ENCODE measurements around the gene TAF5L. TPM values are rescaled to one million over a fixed set of nuclear protein-coding genes. Genes with fewer than 3 reads are reported as not detected.
A peak's percentile ranks its signal among the peaks of the same experiment; 100 is the strongest.
"Not testable (repeated sequence)": the region's sequence is repeated elsewhere in the genome, so short reads cannot be mapped to it uniquely, and the experiment has no call there.

TAF5L gene
- polyA plus RNA-seq, 2 of the 4 experiments (the other 2 are of a cell fraction), result 17.4 to 25.0 TPM

GRCh38 chr1:229623838-229624237, 2.1 kb downstream of the TAF5L start:
- POLR2A ChIA-PET, result interaction anchor here (1.9 kb wide), 1 partner anchor 65 kb away, joined by 8 read pairs; the partner anchor contains the start of gene ABCB10
- 85% methylated on average over 1 of the region's 1 CpG for WGBS (ENCODE audit: missing lambda C conversion rate)
- no peak for FAIRE-seq

GRCh38 chr1:229623225-229623624, 2.7 kb downstream of the TAF5L start:
- ATAC-seq (no peak), FAIRE-seq (no peak), DNase-seq (ENCODE audit: low read depth in 1 of 2, low spot score in 1 of 2) (no peak)
- no peaks in the 10 kb centered on the region for H3K9me3 ChIP-seq
- TF ChIP-seq CHD2 (IDR thresholded peaks at IDR 0.05; ENCODE audit: low read length, partially characterized antibody) (no peak), RNF2 (IDR thresholded peaks at IDR 0.05; ENCODE audit: borderline replicate concordance, low read depth) (no peak), CTCF (IDR thresholded peaks at IDR 0.05) (no peak), POLR2A (IDR thresholded peaks at IDR 0.05; ENCODE audit: low read length) (no peak), RARB (CRISPR knock-in tag; IDR thresholded peaks at IDR 0.05) (no peak)
- peaks cover 26% of the 10 kb centered on the region for H3K4me1 ChIP-seq
- no peak overlapping the region for H3K27ac ChIP-seq
- no peak overlapping the region for H3K4me3 ChIP-seq
- no peak overlapping the region for H3K4me2 ChIP-seq
- POLR2A ChIA-PET, result interaction anchor here (1.9 kb wide), 1 partner anchor 64 kb away, joined by 8 read pairs; the partner anchor contains the start of gene ABCB10
- 76% methylated on average over 5 of the region's 5 CpGs for WGBS (ENCODE audit: missing lambda C conversion rate)
- CTCF ChIA-PET, result interaction anchor here (1.2 to 2.5 kb wide), 3 partner anchors 12 to 65 kb away, joined by 3 to 13 read pairs (median 7); partner anchors contain the start of gene ABCB10

More at GRCh38 chr1:229623838-229624237, 2.1 kb downstream of the TAF5L start:
- Histone ChIP-seq H3K27ac (no peak overlapping the region), H3K4me1 (peaks cover 26% of the 10 kb centered on the region), H3K4me3 (no peak overlapping the region), H3K9me3 (no peaks in the 10 kb centered on the region), H3K4me2 (peak overlapping the region; percentile 80)
- TF ChIP-seq ELK1 (IDR thresholded peaks at IDR 0.05; ENCODE audit: low read depth, low read length) (no peak), JUNB (IDR thresholded peaks at IDR 0.05) (no peak)
- ATAC-seq (no peak), DNase-seq (ENCODE audit: low read depth in 1 of 2, low spot score in 1 of 2) (no peak)
- CTCF ChIA-PET, result interaction anchor here (1.2 to 2.5 kb wide), 5 partner anchors 11 to 68 kb away, joined by 3 to 13 read pairs (median 3); partner anchors contain the start of gene ABCB10

GRCh38 chr1:229622641-229623120, 3.2 kb downstream of the TAF5L start:
- H3K4me2 ChIP-seq; H3K4me3 ChIP-seq; FAIRE-seq; ATAC-seq; DNase-seq (ENCODE audit: low read depth in 1 of 2, low spot score in 1 of 2); H3K27ac ChIP-seq; POLR2A ChIA-PET; H3K9me3 ChIP-seq: not testable (repeated sequence)
- 89% methylated on average over 10 of the region's 10 CpGs for WGBS (ENCODE audit: missing lambda C conversion rate)
- H3K4me1 ChIP-seq, result peaks cover 25% of the 10 kb centered on the region
- CTCF ChIA-PET, result interaction anchor here (2.5 kb wide), 2 partner anchors 13 to 64 kb away, joined by 7 to 13 read pairs; partner anchors contain the start of gene ABCB10

- POLR2A ChIA-PET, result no interaction called here
- no peak overlapping the region for H3K27ac ChIP-seq
- no peak for TF ChIP-seq CTCF (IDR thresholded peaks at IDR 0.05)
- CTCF ChIA-PET, result interaction anchor here (0.6 kb wide), 1 partner anchor 9 kb away, joined by 4 read pairs; no protein-coding TSS in a partner anchor
- FAIRE-seq, result no peak
- H3K4me2 ChIP-seq, result no peak overlapping the region
- H3K9me3 ChIP-seq, result no peaks in the 10 kb centered on the region
- ATAC-seq, result no peak
- DNase-seq (ENCODE audit: low read depth in 1 of 2, low spot score in 1 of 2), result no peak
- 85% methylated on average over 2 of the region's 2 CpGs for WGBS (ENCODE audit: missing lambda C conversion rate)
- H3K4me1 ChIP-seq, result peaks cover 19% of the 10 kb centered on the region
- H3K4me3 ChIP-seq, result no peak overlapping the region
These were observed 4.3 kb downstream of the TAF5L start for GRCh38 chr1:229621663-229622062.

- TF ChIP-seq RARB (CRISPR knock-in tag; IDR thresholded peaks at IDR 0.05) (no peak), NPAS2 (CRISPR knock-in tag; IDR thresholded peaks at IDR 0.05; ENCODE audit: borderline replicate concordance) (no peak), EHMT2 (IDR thresholded peaks at IDR 0.05; ENCODE audit: low read depth) (no peak), TFCP2L1 (CRISPR knock-in tag; IDR thresholded peaks at IDR 0.05) (no peak), EHF (CRISPR knock-in tag; IDR thresholded peaks at IDR 0.05) (no peak), HOXB13 (CRISPR knock-in tag; IDR thresholded peaks at IDR 0.05; ENCODE audit: low read depth) (no peak), GATA3 (IDR thresholded peaks at IDR 0.05; ENCODE audit: borderline replicate concordance) (no peak), ZSCAN20 (CRISPR knock-in tag; IDR thresholded peaks at IDR 0.05) (no peak), JUNB (IDR thresholded peaks at IDR 0.05) (no peak), ZNF302 (CRISPR knock-in tag; IDR thresholded peaks at IDR 0.05) (no peak), ESRRA (IDR thresholded peaks at IDR 0.05; ENCODE audit: borderline replicate concordance, low read length) (no peak), NR3C1 (IDR thresholded peaks at IDR 0.05) (no peak), USF2 (IDR thresholded peaks at IDR 0.05) (no peak), BHLHE40 (IDR thresholded peaks at IDR 0.05; ENCODE audit: low read depth, low read length) (no peak), CHD4 (IDR thresholded peaks at IDR 0.05; ENCODE audit: borderline replicate concordance) (no peak), MYC (IDR thresholded peaks at IDR 0.05; ENCODE audit: borderline replicate concordance, low read length) (no peak)
- Histone ChIP-seq H3K4me3 (no peak overlapping the region), H3K9me3 (no peaks in the 10 kb centered on the region), H3K4me1 (peaks cover 19% of the 10 kb centered on the region), H3K4me2 (no peak overlapping the region), H3K27ac (no peak overlapping the region)
- DNase-seq (ENCODE audit: low read depth in 1 of 2, low spot score in 1 of 2) (no peak), FAIRE-seq (no peak), ATAC-seq (no peak)
- ChIA-PET POLR2A (no interaction called here), CTCF (no interaction called here)
- 91% methylated on average over 3 of the region's 3 CpGs for WGBS (ENCODE audit: missing lambda C conversion rate)
These were observed 5.0 kb downstream of the TAF5L start for GRCh38 chr1:229620876-229621275.

Measured in A549 (cell line).